ENCODE data around the gene ATP13A3.
A peak's percentile ranks its signal among the peaks of the same experiment; 100 is the strongest.

DNA sequence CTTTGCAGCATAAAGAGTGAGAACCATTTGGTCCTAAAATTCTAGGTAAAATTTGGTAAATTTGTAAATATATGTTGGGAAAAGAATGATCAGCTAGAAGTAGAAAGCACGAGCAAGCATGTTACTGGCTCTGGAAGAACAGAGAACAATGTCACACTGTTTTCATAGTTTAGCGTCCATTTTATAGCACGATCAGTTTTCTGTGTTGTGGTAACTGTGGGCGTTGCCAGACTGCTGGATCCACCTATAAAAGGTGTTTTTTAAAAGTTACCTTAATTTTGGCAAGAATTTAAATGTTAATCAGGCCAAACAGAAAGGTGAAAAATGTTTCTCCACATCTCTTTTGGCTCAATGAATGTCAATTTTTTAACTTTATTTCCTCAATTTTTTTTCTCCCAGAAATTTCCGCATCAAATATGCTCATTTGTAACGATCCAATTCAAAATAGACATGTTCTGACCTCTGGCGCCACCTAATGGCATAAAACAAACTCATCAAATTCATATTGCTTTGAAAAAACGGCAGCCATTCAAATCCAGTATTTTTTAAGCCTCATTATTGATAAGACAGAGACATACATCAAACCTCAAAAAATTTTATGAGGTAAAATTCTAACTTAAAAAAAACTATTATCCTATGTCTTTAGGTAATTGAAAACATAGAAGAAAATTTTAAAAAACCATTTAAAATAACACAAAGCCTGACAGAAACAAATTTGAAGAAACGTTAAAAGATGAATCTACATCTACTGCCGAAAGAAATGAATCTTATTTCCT lies 82.2 kb downstream of the ATP13A3 start:
- TF ChIP-seq, protein P1, sequence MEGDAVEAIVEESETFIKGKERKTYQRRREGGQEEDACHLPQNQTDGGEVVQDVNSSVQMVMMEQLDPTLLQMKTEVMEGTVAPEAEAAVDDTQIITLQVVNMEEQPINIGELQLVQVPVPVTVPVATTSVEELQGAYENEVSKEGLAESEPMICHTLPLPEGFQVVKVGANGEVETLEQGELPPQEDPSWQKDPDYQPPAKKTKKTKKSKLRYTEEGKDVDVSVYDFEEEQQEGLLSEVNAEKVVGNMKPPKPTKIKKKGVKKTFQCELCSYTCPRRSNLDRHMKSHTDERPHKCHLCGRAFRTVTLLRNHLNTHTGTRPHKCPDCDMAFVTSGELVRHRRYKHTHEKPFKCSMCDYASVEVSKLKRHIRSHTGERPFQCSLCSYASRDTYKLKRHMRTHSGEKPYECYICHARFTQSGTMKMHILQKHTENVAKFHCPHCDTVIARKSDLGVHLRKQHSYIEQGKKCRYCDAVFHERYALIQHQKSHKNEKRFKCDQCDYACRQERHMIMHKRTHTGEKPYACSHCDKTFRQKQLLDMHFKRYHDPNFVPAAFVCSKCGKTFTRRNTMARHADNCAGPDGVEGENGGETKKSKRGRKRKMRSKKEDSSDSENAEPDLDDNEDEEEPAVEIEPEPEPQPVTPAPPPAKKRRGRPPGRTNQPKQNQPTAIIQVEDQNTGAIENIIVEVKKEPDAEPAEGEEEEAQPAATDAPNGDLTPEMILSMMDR (IDR thresholded peaks at IDR 0.05): peak; percentile 94
- no peak for TF ChIP-seq EZH2 (IDR thresholded peaks at IDR 0.05; ENCODE audit: borderline replicate concordance, insufficient read depth, low read depth, low read length, poor library complexity, severe bottlenecking)

Measured in B cell (primary cell).